H9 (cell line): ENCODE data around the gene BARX2. TPM values are rescaled to one million over a fixed set of nuclear protein-coding genes. Genes with fewer than 3 reads are reported as not detected.

Experiments
- DNase-seq: peaks from one replicate; pipeline ENCODE4 v3.0.0-alpha.2; 2017
- H2AFZ ChIP-seq: one replicate; pipeline ENCODE4 v1.6.1; 2013; ENCODE audit warnings: mild to moderate bottlenecking, low read length, control low read depth, moderate library complexity
- H2AK5ac ChIP-seq: 2 replicates; pipeline ENCODE4 v1.6.1; 2013; ENCODE audit warnings: low read length, control low read depth, mixed read lengths; ENCODE audit not compliant: insufficient read length
- H2BK120ac ChIP-seq: one replicate; pipeline ENCODE4 v1.6.1; 2013; ENCODE audit warnings: low read depth, mild to moderate bottlenecking, low read length, control low read depth, inconsistent platforms; ENCODE audit not compliant: poor library complexity, severe bottlenecking
- H2BK12ac ChIP-seq: 2 replicates; pipeline ENCODE4 v1.6.1; 2013; ENCODE audit warnings: low read length, control low read depth, mixed read lengths, low read depth; ENCODE audit not compliant: insufficient read length
- H2BK15ac ChIP-seq: 2 replicates; pipeline ENCODE4 v1.6.1; 2013; ENCODE audit warnings: low read depth, low read length, control low read depth
- H2BK20ac ChIP-seq: one replicate; pipeline ENCODE4 v1.6.1; 2013; ENCODE audit warnings: low read depth, mild to moderate bottlenecking, low read length, control low read depth, inconsistent platforms; ENCODE audit not compliant: poor library complexity, severe bottlenecking
- H2BK5ac ChIP-seq: 2 replicates; pipeline ENCODE4 v1.6.1; 2013; ENCODE audit warnings: low read length, control low read depth, mixed read lengths; ENCODE audit not compliant: insufficient read length
- H3K14ac ChIP-seq: 2 replicates; pipeline ENCODE4 v1.6.1; 2013; ENCODE audit warnings: low read length, control low read depth; ENCODE audit not compliant: insufficient read depth
- H3K18ac ChIP-seq: 2 replicates; pipeline ENCODE4 v1.6.1; 2013; ENCODE audit warnings: low read depth, mild to moderate bottlenecking, mixed read lengths, low read length, control low read depth; ENCODE audit not compliant: insufficient read length
- H3K23ac ChIP-seq: 2 replicates; pipeline ENCODE4 v1.6.1; 2013; ENCODE audit warnings: low read length, control low read depth, mixed read lengths, low read depth; ENCODE audit not compliant: insufficient read length
- H3K23me2 ChIP-seq: 2 replicates; pipeline ENCODE4 v1.6.1; 2013; ENCODE audit warnings: low read depth, mild to moderate bottlenecking, mixed read lengths, low read length, control low read depth; ENCODE audit not compliant: insufficient read length, poor library complexity, severe bottlenecking
- H3K27ac ChIP-seq: 2 replicates; pipeline ENCODE4 v1.5.1; 2013; ENCODE audit warnings: low read length, control low read depth, mixed read lengths, low read depth; ENCODE audit not compliant: insufficient read length
- H3K27me3 ChIP-seq: 2 replicates; pipeline ENCODE4 v1.6.1; 2013; ENCODE audit warnings: low read length, control low read depth, inconsistent platforms; ENCODE audit not compliant: insufficient read depth
- H3K4ac ChIP-seq: 2 replicates; pipeline ENCODE4 v1.6.1; 2013; ENCODE audit warnings: low read depth, mild to moderate bottlenecking, control low read depth, inconsistent platforms, low read length, moderate library complexity
- H3K4me1 ChIP-seq: 2 replicates; pipeline ENCODE4 v1.6.1; 2013; ENCODE audit warnings: low read length, control low read depth, inconsistent platforms; ENCODE audit not compliant: insufficient read depth
- H3K4me2 ChIP-seq: 2 replicates; pipeline ENCODE4 v1.6.1; 2013; ENCODE audit warnings: low read length, control low read depth, mixed read lengths; ENCODE audit not compliant: insufficient read length, insufficient read depth
- H3K56ac ChIP-seq: 2 replicates; pipeline ENCODE4 v1.6.1; 2013; ENCODE audit warnings: low read depth, mild to moderate bottlenecking, mixed read lengths, low read length, control low read depth; ENCODE audit not compliant: insufficient read length
- H3K79me1 ChIP-seq: 2 replicates; pipeline ENCODE4 v1.6.1; 2013; ENCODE audit warnings: low read depth, mild to moderate bottlenecking, moderate library complexity, low read length, control low read depth, inconsistent platforms; ENCODE audit not compliant: insufficient read depth, poor library complexity, severe bottlenecking
- H3K79me2 ChIP-seq: 2 replicates; pipeline ENCODE4 v1.6.1; 2013; ENCODE audit warnings: low read length, control low read depth, inconsistent platforms; ENCODE audit not compliant: insufficient read depth
- H3K9ac ChIP-seq: 2 replicates; pipeline ENCODE4 v1.6.1; 2013; ENCODE audit warnings: low read length, control low read depth, mixed read lengths; ENCODE audit not compliant: insufficient read length; ENCODE audit errors: extremely low read depth
- H3K9me3 ChIP-seq: one replicate; pipeline ENCODE4 v1.6.1; 2013; ENCODE audit warnings: low read depth, low read length, inconsistent platforms; ENCODE audit not compliant: control insufficient read depth
- H3T11ph ChIP-seq: one replicate; pipeline ENCODE4 v1.6.1; 2013; ENCODE audit warnings: mild to moderate bottlenecking, low read length, control low read depth, inconsistent platforms
- H4K20me1 ChIP-seq: one replicate; pipeline ENCODE4 v1.6.1; 2013; ENCODE audit not compliant: control insufficient read depth, insufficient read length, insufficient read depth
- H4K5ac ChIP-seq: 2 replicates; pipeline ENCODE4 v1.6.1; 2013; ENCODE audit warnings: low read depth, mild to moderate bottlenecking, mixed read lengths, low read length, control low read depth; ENCODE audit not compliant: insufficient read length
- H4K8ac ChIP-seq: replicated peaks from 2 replicates; pipeline ENCODE4 v1.6.1; 2013; ENCODE audit warnings: low read length, control low read depth, mixed read lengths, low read depth; ENCODE audit not compliant: insufficient read length
- H4K91ac ChIP-seq: 2 replicates; pipeline ENCODE4 v1.6.1; 2013; ENCODE audit warnings: low read depth, mild to moderate bottlenecking, moderate library complexity, mixed read lengths, low read length, control low read depth; ENCODE audit not compliant: insufficient read length
- H3K27ac Mint-ChIP-seq, 3 experiments: 2 replicates in 2 of 3; 3 replicates in 1 of 3; pipeline ENCODE4 v1.8.0; 2020 to 2021; ENCODE audit warnings: mixed read lengths in 3 of 3, mild to moderate bottlenecking in 1 of 3, moderate library complexity in 1 of 3
- H3K27me3 Mint-ChIP-seq: 2 replicates; pipeline ENCODE4 v1.8.0; 2021; ENCODE audit warnings: low read depth, mild to moderate bottlenecking, moderate library complexity, mixed read lengths
- H3K36me3 Mint-ChIP-seq, 3 experiments: 2 replicates in 2 of 3; 3 replicates in 1 of 3; pipeline ENCODE4 v1.8.0; 2020 to 2021; ENCODE audit warnings: low read depth in 3 of 3, mixed read lengths in 3 of 3; ENCODE audit not compliant: insufficient read depth in 1 of 3
- H3K4me1 Mint-ChIP-seq, 2 experiments: 2 replicates each; pipeline ENCODE4 v1.8.0; 2020; ENCODE audit warnings: mixed read lengths in 2 of 2
- H3K4me3 Mint-ChIP-seq, 2 experiments: 2 replicates in 1 of 2; 3 replicates in 1 of 2; pipeline ENCODE4 v1.8.0; 2020 to 2021; ENCODE audit warnings: mild to moderate bottlenecking in 2 of 2, mixed read lengths in 2 of 2, moderate library complexity in 1 of 2
- H3K9me3 Mint-ChIP-seq, 2 experiments: 2 replicates in 1 of 2; 3 replicates in 1 of 2; pipeline ENCODE4 v1.8.0; 2020; ENCODE audit warnings: mild to moderate bottlenecking in 2 of 2, mixed read lengths in 2 of 2, moderate library complexity in 1 of 2
- CTCF ChIP-seq: fragments of 200-600 bp; sonication (generic); conservative IDR thresholded peaks from 3 replicates; pipeline ENCODE4 v1.8.0; 2021; ENCODE audit warnings: antibody characterized with exemption, mild to moderate bottlenecking
- WGBS: extraction: QIAGEN DNeasy Blood & Tissue Kit; methylation state at CpG from one replicate; pipeline ENCODE4 v1.1.7; 2013; ENCODE audit warnings: missing lambda C conversion rate, low lambda C conversion rate, mixed read lengths; ENCODE audit not compliant: insufficient read length; ENCODE audit errors: extremely low coverage; 5-methylcytosine and 5-hydroxymethylcytosine counted together
- total RNA-seq: library from RNA; stranded (reverse); gene quantifications from 2 replicates; pipeline ENCODE4 v1.2.1, GENCODE V29; 2021

Gene BARX2
- total RNA-seq, 1 experiment from 2014 or later = not detected

- H3K9me3 Mint-ChIP-seq = peaks cover under 1 to 10% of the 10 kb centered on the region in 2 experiments; a peak in 3 of 5 replicates
- TF ChIP-seq CTCF = no peak
- Histone ChIP-seq H3K18ac (no peak overlapping the region), H3K9ac (no peak overlapping the region), H3K27ac (no peak overlapping the region), H4K20me1 (no peaks in the 10 kb centered on the region), H4K91ac (no peak overlapping the region), H3K4me2 (no peak overlapping the region), H2BK120ac (no peak overlapping the region), H4K8ac (no peak overlapping the region), H2BK15ac (no peak overlapping the region), H3T11ph (no peak overlapping the region), H3K23me2 (no peaks in the 10 kb centered on the region), H3K79me1 (no peaks in the 10 kb centered on the region), H3K56ac (no peak overlapping the region), H3K23ac (no peak overlapping the region), H2BK12ac (no peak overlapping the region), H2AFZ (no peak overlapping the region), H3K9me3 (no peaks in the 10 kb centered on the region), H4K5ac (no peak overlapping the region), H3K27me3 (no peaks in the 10 kb centered on the region), H2BK5ac (no peak overlapping the region), H3K79me2 (no peaks in the 10 kb centered on the region), H3K4me1 (no peaks in the 10 kb centered on the region), H3K14ac (no peak overlapping the region; the same call in 1 of the 2 replicates), H3K4ac (no peak overlapping the region), H2BK20ac (no peak overlapping the region), H2AK5ac (no peak overlapping the region)
- H3K27ac Mint-ChIP-seq = no peak overlapping the region
- H3K36me3 Mint-ChIP-seq = peaks cover 0 to 5% (median 3%) of the 10 kb centered on the region in 3 experiments; a peak in 4 of 7 replicates
- DNase-seq = no peak
- WGBS = no CpG with 5 or more reads among the region's 18 CpGs
- H3K4me1 Mint-ChIP-seq = peaks cover 8 to 10% of the 10 kb centered on the region in 2 experiments
- H3K4me3 Mint-ChIP-seq = no peak overlapping the region
- H3K27me3 Mint-ChIP-seq = peaks cover 2% of the 10 kb centered on the region
These were observed 60.9 kb downstream of the BARX2 start for GRCh38 chr11:129436573-129436972.
